HFF-Myc (cell line): ENCODE results near the gene IL12RB2.

ENCODE experiments used
- DNase-seq: peaks from one replicate; pipeline ENCODE4 v3.0.0-alpha.2; 2011; ENCODE audit warnings: low read depth; ENCODE audit errors: extremely low read depth
- H3K4me3 ChIP-seq: replicated peaks from 2 replicates; pipeline ENCODE4 v1.5.1; 2011; ENCODE audit warnings: low read depth, mild to moderate bottlenecking, control low read depth, low read length
- CTCF ChIP-seq: IDR thresholded peaks from 2 replicates; pipeline ENCODE4 v1.5.1; 2012; ENCODE audit warnings: mild to moderate bottlenecking, low read depth, low read length, control low read depth; ENCODE audit errors: missing control alignments

Gene IL12RB2

GRCh38 chr1:67371043-67371442 lies 63.4 kb downstream of the IL12RB2 start:
- H3K4me3 ChIP-seq: no peak overlapping the region
- DNase-seq: no peak
- TF ChIP-seq CTCF: no peak

- no peak for DNase-seq
- no peak overlapping the region for H3K4me3 ChIP-seq
- TF ChIP-seq CTCF: no peak
These were observed 64.0 kb downstream of the IL12RB2 start for GRCh38 chr1:67371681-67372080.

GRCh38 chr1:67372136-67372535 lies 64.5 kb downstream of the IL12RB2 start:
- H3K4me3 ChIP-seq: no peak overlapping the region
- peak; percentile 37 for DNase-seq
- no peak for TF ChIP-seq CTCF

GRCh38 chr1:67372898-67373297 lies 65.2 kb downstream of the IL12RB2 start:
- TF ChIP-seq CTCF: no peak
- no peak overlapping the region for H3K4me3 ChIP-seq
- DNase-seq: no peak

- no peak for DNase-seq
- no peak overlapping the region for H3K4me3 ChIP-seq
- TF ChIP-seq CTCF: no peak
These were observed 68.7 kb downstream of the IL12RB2 start for GRCh38 chr1:67376381-67376780.

GRCh38 chr1:67377253-67377652 lies 69.6 kb downstream of the IL12RB2 start:
- no peak for DNase-seq
- no peak for TF ChIP-seq CTCF
- no peak overlapping the region for H3K4me3 ChIP-seq

GRCh38 chr1:67381154-67381553 lies 73.5 kb downstream of the IL12RB2 start:
- TF ChIP-seq CTCF: no peak
- no peak for DNase-seq

More at GRCh38 chr1:67381154-67381553, 73.5 kb downstream of the IL12RB2 start:
- no peak overlapping the region for H3K4me3 ChIP-seq
